Transverse colon (tissue), 4 donors: ENCODE data around the gene MFSD6L. TPM values are rescaled to one million over a fixed set of nuclear protein-coding genes. Genes with fewer than 3 reads are reported as not detected.
A peak's percentile ranks its signal among the peaks of the same experiment; 100 is the strongest.

Experiments used
- DNase-seq: peaks from one replicate; pipeline ENCODE4 v3.0.0-alpha.2; 2019
- H3K27ac ChIP-seq, 4 donors: fragments of 200-600 bp; sonication (generic); 2 replicates each; pipeline ENCODE4 v1.5.1; 2016 to 2018; ENCODE audit warnings: inconsistent platforms in 4 of 4
- H3K27me3 ChIP-seq: fragments of 200-600 bp; sonication (generic); 2 replicates; pipeline ENCODE4 v1.5.1; 2017; ENCODE audit warnings: inconsistent platforms
- H3K36me3 ChIP-seq, 4 donors: fragments of 200-600 bp; sonication (generic); 2 replicates each; pipeline ENCODE4 v1.5.1; 2017 to 2019; ENCODE audit warnings: inconsistent platforms in 4 of 4
- H3K4me1 ChIP-seq, 4 donors: fragments of 200-600 bp; sonication (generic); 2 replicates each; pipeline ENCODE4 v1.5.1; 2017 to 2020; ENCODE audit warnings: inconsistent platforms in 4 of 4
- H3K4me3 ChIP-seq, 4 donors: fragments of 200-600 bp; sonication (generic); 1 replicate in 1 of 4; 2 replicates in 3 of 4; pipeline versions ENCODE4 v1.5.1 to v1.6.1; 2017 to 2019; ENCODE audit warnings: inconsistent platforms in 4 of 4
- H3K9me3 ChIP-seq, 2 donors: fragments of 200-600 bp; sonication (generic); 2 replicates each; pipeline ENCODE4 v1.5.1; 2017 to 2019; ENCODE audit warnings: inconsistent platforms in 2 of 2
- EP300 ChIP-seq: sonication (generic); formaldehyde crosslinking; IDR thresholded peaks from one replicate; pipeline ENCODE4 v1.6.1; 2017; ENCODE audit warnings: antibody characterized with exemption, low read depth
- POLR2A ChIP-seq: fragments of 450-650 bp; IDR thresholded peaks from one replicate; pipeline ENCODE4 v1.6.1; 2016; ENCODE audit warnings: antibody characterized with exemption, mild to moderate bottlenecking, moderate library complexity
- POLR2AphosphoS5 ChIP-seq, 3 donors: sonication (generic); formaldehyde crosslinking; IDR thresholded peaks; one replicate each; pipeline ENCODE4 v1.6.1; 2016; ENCODE audit warnings: antibody characterized with exemption in 3 of 3
- WGBS, 2 donors: methylation state at CpG; one replicate each; pipeline ENCODE4 v1.1.5; 2018; ENCODE audit warnings: low coverage in 1 of 2; 5-methylcytosine and 5-hydroxymethylcytosine counted together
- in situ Hi-C, 4 donors: fragments of 200-750 bp; cut with MboI; loops; one replicate each; pipeline versions ENCODE4 v1.15.0 to v1.15.1; 2017; ENCODE audit warnings: low sequenced_read_pairs in 3 of 4, low pct_ligation_motif_present in 1 of 4, low pct_unique_long_range_greater_than_20kb in 1 of 4
- intact Hi-C: fragments of 100-400 bp; cut with DNase I; formaldehyde crosslinking; loops from one replicate; pipeline ENCODE4 v1.15.1; 2023; ENCODE audit warnings: low total_unique reads
- total RNA-seq, 4 donors: library from RNA; depleted of rRNA; stranded (reverse); fragments of >200 nt; gene quantifications; one replicate each; pipeline ENCODE4 v1.1.0, GENCODE V29; 2016
- TF ChIP-seq, protein P1 (sequence below), 5 experiments: fragments of 200-600 bp in 3 of 5; fragments of 450-650 bp in 2 of 5; sonication (generic) in 3 of 5; IDR thresholded peaks; 1 replicate in 2 of 5; 2 replicates in 3 of 5; pipeline ENCODE4 v1.5.1; 2016 to 2017; ENCODE audit warnings: antibody characterized with exemption in 5 of 5, inconsistent platforms in 3 of 5, mild to moderate bottlenecking in 2 of 5, moderate library complexity in 1 of 5

MFSD6L gene
- total RNA-seq, 4 donors from 2014 or later: 0.40 to 5.1 (median 3.8) TPM; not detected in 1

DNA sequence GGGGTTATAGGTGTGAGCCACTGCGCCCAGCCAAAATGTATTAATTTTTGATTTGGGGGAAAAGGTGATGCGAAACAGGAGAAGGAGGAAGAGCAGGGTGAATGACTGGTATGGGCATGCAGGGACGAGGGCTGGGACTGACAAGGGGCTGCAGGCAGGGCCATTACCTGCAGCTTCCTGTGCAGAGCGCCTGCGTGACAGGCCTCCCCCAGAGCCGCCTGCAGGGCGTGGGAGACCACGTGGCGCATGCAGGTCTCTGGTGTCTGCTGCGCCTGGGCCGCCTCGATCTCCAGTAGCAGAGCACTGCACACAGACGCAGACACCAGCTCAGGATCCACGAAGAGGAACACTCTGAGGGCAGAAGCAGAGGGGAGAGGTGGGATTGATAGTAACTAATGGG is 35.9 kb upstream of the MFSD6L start:
- TF ChIP-seq, protein P1, sequence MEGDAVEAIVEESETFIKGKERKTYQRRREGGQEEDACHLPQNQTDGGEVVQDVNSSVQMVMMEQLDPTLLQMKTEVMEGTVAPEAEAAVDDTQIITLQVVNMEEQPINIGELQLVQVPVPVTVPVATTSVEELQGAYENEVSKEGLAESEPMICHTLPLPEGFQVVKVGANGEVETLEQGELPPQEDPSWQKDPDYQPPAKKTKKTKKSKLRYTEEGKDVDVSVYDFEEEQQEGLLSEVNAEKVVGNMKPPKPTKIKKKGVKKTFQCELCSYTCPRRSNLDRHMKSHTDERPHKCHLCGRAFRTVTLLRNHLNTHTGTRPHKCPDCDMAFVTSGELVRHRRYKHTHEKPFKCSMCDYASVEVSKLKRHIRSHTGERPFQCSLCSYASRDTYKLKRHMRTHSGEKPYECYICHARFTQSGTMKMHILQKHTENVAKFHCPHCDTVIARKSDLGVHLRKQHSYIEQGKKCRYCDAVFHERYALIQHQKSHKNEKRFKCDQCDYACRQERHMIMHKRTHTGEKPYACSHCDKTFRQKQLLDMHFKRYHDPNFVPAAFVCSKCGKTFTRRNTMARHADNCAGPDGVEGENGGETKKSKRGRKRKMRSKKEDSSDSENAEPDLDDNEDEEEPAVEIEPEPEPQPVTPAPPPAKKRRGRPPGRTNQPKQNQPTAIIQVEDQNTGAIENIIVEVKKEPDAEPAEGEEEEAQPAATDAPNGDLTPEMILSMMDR (IDR thresholded peaks at IDR 0.05): no peak
- TF ChIP-seq POLR2AphosphoS5 (IDR thresholded peaks at IDR 0.05) (no peak), EP300 (no peak), POLR2A (no peak)
- DNase-seq: no peak
- intact Hi-C loops (no loop called here), in situ Hi-C loops (loop anchor here in 1 of 4 donors (25.0 kb wide), 1 partner anchor 102 kb away; no protein-coding TSS in a partner anchor)
- no peak overlapping the region for H3K27ac ChIP-seq
- 72 to 86% methylated on average over 4 to 14 of the region's 14 CpGs for WGBS, 2 donors
- no peaks in the 10 kb centered on the region for H3K4me1 ChIP-seq
- no peak overlapping the region for H3K4me3 ChIP-seq
- no peaks in the 10 kb centered on the region for H3K36me3 ChIP-seq
- H3K9me3 ChIP-seq: no peaks in the 10 kb centered on the region
- H3K27me3 ChIP-seq: peaks cover 8% of the 10 kb centered on the region

GRCh38 chr17:8832711-8833352 is 33.7 kb upstream of the MFSD6L start:
- DNase-seq: peak; percentile 28
- no peaks in the 10 kb centered on the region for H3K4me1 ChIP-seq
- H3K27me3 ChIP-seq: peaks cover 8% of the 10 kb centered on the region
- WGBS, 2 donors: 53% methylated on average over 30 of the region's 33 CpGs; no CpG with 5 or more reads in 1 of the 2 donors
- no peak overlapping the region for H3K27ac ChIP-seq
- TF ChIP-seq POLR2A (no peak), POLR2AphosphoS5 (IDR thresholded peaks at IDR 0.05) (no peak), EP300 (no peak)
- TF ChIP-seq, protein P1 (IDR thresholded peaks at IDR 0.05): peak; percentile 26 to 54 (median 45)
- in situ Hi-C loops: loop anchor here in 1 of 4 donors (25.0 kb wide), 1 partner anchor 104 kb away; no protein-coding TSS in a partner anchor
- H3K4me3 ChIP-seq: no peak overlapping the region
- H3K36me3 ChIP-seq: no peaks in the 10 kb centered on the region
- intact Hi-C loops: loop anchor here (5.0 kb wide), 1 partner anchor 284 kb away; no protein-coding TSS in a partner anchor
- H3K9me3 ChIP-seq: no peaks in the 10 kb centered on the region

GRCh38 chr17:8831234-8831849 is 32.2 kb upstream of the MFSD6L start:
- Histone ChIP-seq H3K9me3 (no peaks in the 10 kb centered on the region), H3K4me3 (no peak overlapping the region), H3K36me3 (no peaks in the 10 kb centered on the region), H3K27ac (no peak overlapping the region), H3K27me3 (peaks cover 8% of the 10 kb centered on the region), H3K4me1 (no peaks in the 10 kb centered on the region)
- no peak for DNase-seq
- WGBS, 2 donors: 88% methylated on average over 4 to 7 of the region's 7 CpGs
- TF ChIP-seq POLR2AphosphoS5 (IDR thresholded peaks at IDR 0.05) (no peak), EP300 (no peak), POLR2A (no peak)
- TF ChIP-seq, protein P1 (IDR thresholded peaks at IDR 0.05): no peak
- intact Hi-C loops (loop anchor here (5.0 kb wide), 1 partner anchor 286 kb away; no protein-coding TSS in a partner anchor), in situ Hi-C loops (loop anchor here in 1 of 4 donors (25.0 kb wide), 1 partner anchor 106 kb away; no protein-coding TSS in a partner anchor)

GRCh38 chr17:8830141-8830540 is 31.0 kb upstream of the MFSD6L start:
- no peak overlapping the region for H3K4me3 ChIP-seq
- H3K27me3 ChIP-seq: peaks cover 8% of the 10 kb centered on the region
- 80 to 88% methylated on average over 7 to 10 of the region's 10 CpGs for WGBS, 2 donors
- H3K27ac ChIP-seq: no peak overlapping the region
- H3K36me3 ChIP-seq: no peaks in the 10 kb centered on the region
- no peaks in the 10 kb centered on the region for H3K4me1 ChIP-seq
- no peaks in the 10 kb centered on the region for H3K9me3 ChIP-seq
- in situ Hi-C loops: loop anchor here in 1 of 4 donors (25.0 kb wide), 1 partner anchor 107 kb away; no protein-coding TSS in a partner anchor
- no peak for DNase-seq
- intact Hi-C loops: loop anchor here (5.0 kb wide), 1 partner anchor 287 kb away; no protein-coding TSS in a partner anchor
- TF ChIP-seq POLR2A (no peak), POLR2AphosphoS5 (IDR thresholded peaks at IDR 0.05) (no peak), EP300 (no peak)
- TF ChIP-seq, protein P1 (IDR thresholded peaks at IDR 0.05): no peak
